Coronary artery (tissue), 2 donors: ENCODE results near the gene GRIK1.
"Not testable (repeated sequence)": the region's sequence is repeated elsewhere in the genome, so short reads cannot be mapped to it uniquely, and the experiment has no call there.

Experiments
- DNase-seq: peaks from one replicate; pipeline ENCODE4 v3.0.0-alpha.2; 2017; ENCODE audit warnings: low spot score
- H3K27ac ChIP-seq, 2 donors: fragments of 200-600 bp; sonication (generic); one replicate each; pipeline ENCODE4 v1.5.1; 2016 to 2019
- H3K4me3 ChIP-seq: fragments of 200-600 bp; sonication (generic); 2 replicates; pipeline ENCODE4 v1.5.1; 2016; ENCODE audit warnings: mild to moderate bottlenecking, moderate library complexity
- TF ChIP-seq, protein P1 (sequence below): fragments of 200-600 bp; sonication (generic); IDR thresholded peaks from one replicate; pipeline ENCODE4 v1.5.1; 2019; ENCODE audit warnings: antibody characterized with exemption

Gene GRIK1

GRCh38 chr21:29958551-29958950 is 18.8 kb upstream of the GRIK1 start:
- TF ChIP-seq, protein P1, sequence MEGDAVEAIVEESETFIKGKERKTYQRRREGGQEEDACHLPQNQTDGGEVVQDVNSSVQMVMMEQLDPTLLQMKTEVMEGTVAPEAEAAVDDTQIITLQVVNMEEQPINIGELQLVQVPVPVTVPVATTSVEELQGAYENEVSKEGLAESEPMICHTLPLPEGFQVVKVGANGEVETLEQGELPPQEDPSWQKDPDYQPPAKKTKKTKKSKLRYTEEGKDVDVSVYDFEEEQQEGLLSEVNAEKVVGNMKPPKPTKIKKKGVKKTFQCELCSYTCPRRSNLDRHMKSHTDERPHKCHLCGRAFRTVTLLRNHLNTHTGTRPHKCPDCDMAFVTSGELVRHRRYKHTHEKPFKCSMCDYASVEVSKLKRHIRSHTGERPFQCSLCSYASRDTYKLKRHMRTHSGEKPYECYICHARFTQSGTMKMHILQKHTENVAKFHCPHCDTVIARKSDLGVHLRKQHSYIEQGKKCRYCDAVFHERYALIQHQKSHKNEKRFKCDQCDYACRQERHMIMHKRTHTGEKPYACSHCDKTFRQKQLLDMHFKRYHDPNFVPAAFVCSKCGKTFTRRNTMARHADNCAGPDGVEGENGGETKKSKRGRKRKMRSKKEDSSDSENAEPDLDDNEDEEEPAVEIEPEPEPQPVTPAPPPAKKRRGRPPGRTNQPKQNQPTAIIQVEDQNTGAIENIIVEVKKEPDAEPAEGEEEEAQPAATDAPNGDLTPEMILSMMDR = no peak
- no peak for DNase-seq
- Histone ChIP-seq H3K4me3 (no peak overlapping the region), H3K27ac (no peak overlapping the region)

- not testable (repeated sequence) for H3K27ac ChIP-seq, DNase-seq, H3K4me3 ChIP-seq
These were observed 18.2 kb upstream of the GRIK1 start for GRCh38 chr21:29958035-29958434.

DNA sequence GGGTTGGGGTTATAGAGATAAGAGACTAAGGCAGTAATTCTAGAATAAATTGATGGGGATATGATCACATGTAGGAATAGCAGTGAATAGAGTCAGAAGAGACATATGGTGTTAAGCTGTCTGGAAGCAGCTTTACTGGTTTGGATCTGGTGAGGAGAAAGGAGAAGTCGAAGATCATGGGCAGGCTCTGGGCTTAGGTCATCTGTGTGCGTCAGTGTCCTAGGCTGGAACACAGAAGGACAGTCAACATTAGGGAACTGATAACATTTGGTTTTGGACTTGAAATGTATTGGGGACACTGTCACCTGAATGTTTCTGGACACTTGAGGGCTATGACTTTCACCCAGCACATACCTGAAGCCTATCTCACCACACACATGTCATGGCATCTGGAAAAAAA is 13.9 kb upstream of the GRIK1 start:
- H3K27ac ChIP-seq = no peak overlapping the region
- no peak for DNase-seq
- TF ChIP-seq, protein P1 = no peak
- H3K4me3 ChIP-seq = no peak overlapping the region

DNA sequence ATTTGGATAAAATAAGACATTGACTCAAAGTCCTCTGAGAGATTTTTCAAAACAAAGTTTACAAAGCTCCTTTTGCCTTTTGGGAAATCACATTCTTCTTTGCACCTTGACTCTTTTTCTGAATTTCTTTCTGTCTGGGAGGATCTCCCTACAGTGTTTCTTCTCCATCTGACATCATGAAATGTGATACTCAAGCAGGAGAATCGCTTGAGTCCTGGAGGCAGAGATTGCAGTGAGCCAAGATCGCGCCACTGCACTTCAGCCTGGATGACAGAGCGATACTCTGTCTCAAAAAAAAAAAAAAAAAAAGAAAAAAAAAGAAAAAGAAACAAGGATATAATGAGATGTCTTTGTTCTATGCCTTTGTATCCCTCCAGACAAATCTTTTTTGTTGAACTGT is 13.3 kb upstream of the GRIK1 start:
- TF ChIP-seq, protein P1 = no peak
- no peak overlapping the region for H3K4me3 ChIP-seq
- no peak overlapping the region for H3K27ac ChIP-seq
- DNase-seq = no peak

DNA sequence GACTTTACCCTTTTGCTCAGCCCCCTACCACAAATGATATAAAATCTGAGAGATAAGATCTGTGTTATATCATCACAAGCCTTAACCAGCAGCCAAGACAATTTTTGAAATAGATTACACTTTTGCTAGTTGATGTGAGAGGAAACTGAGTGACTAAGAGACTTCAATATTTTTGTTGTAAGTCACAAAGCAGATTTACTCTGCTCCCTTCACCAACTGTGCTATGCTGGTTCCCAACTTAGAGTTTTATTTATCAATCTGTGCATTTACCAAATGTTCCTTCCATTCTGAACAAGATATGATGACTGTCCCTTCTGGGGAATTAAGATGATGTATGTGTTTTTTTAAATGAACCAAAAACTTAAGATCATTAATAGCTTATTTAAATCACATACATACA is 12.1 kb upstream of the GRIK1 start:
- TF ChIP-seq, protein P1 = no peak
- no peak for DNase-seq
- H3K4me3 ChIP-seq = no peak overlapping the region
- no peak overlapping the region for H3K27ac ChIP-seq

DNA sequence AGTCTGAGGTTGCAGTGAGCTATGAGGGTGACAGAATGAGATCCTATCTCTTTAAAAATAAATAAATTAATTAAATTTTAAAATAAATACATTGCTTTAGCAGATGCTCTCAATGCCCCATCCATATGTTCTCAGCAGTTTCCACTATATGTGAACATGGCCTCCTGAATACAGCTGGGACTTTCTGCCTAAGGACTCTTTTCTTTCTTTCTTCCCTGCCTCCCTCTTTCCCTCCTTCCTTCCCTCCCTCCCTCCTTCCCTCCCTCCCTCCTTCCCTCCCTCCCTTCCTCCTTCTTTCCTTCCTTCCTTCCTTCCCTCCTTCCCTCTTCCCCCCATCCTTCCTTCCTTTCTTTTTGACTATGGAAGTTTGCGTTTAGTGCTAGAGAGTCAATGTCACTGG is 10.2 kb upstream of the GRIK1 start:
- no peak overlapping the region for H3K27ac ChIP-seq
- H3K4me3 ChIP-seq = no peak overlapping the region
- TF ChIP-seq, protein P1 = no peak
- no peak for DNase-seq

DNA sequence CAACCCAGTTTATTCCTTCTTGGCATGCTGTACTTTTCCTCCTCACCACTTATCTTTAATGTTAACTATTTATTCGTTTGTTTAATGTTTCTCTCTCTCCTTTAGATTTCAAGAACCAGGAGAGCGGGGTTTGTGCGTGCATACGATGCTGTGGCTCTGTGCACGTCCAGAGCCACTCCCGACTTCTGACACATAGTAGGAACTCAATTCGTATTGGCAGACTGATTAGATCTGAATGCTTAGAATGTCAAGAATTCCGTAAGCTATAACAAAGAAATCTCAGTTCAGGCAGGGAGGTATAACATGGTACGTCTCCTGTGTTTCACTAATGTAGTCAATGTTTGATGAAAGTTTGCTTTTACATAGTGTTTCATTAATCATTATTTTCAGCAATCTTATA is 7.3 kb upstream of the GRIK1 start:
- Histone ChIP-seq H3K27ac (no peak overlapping the region), H3K4me3 (no peak overlapping the region)
- TF ChIP-seq, protein P1 = no peak
- DNase-seq = no peak

DNA sequence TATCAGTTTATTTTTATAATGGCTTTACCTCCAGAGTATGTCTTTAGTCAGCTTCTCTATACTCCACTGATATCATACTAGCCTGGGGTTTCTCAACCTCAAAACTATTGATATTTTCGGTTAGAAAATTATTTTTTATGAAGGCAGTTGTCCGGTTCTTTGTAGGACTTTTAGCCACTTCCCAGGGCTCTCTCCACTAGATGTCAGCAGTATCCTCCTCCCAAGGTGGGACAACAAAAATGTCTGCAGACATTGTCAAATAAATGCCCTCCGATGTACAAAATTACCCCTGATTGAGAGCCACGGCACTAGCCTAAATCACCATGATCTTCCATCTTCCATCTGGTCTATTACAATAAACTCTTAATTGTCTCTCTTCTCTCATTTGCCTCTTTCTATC is 4.1 kb upstream of the GRIK1 start:
- no peak for DNase-seq
- H3K4me3 ChIP-seq = no peak overlapping the region
- H3K27ac ChIP-seq = no peak overlapping the region
- TF ChIP-seq, protein P1 = no peak
